Stimulated activated naive CD8-positive, alpha-beta T cell treated with anti-CD3 and anti-CD28 coated beads, Interleukin-15, Interleukin-2, amounts not matched to agents 100 U/mL and 50 U/mL, for 24 hours (primary cell): ENCODE measurements around the gene TMEM9B.
A peak's percentile ranks its signal among the peaks of the same experiment; 100 is the strongest.

Experiments
- ATAC-seq: fragments of 150-1000 bp; cut with Tn5 transposase; one replicate; pipeline ENCODE4 v1.10.0; 2021
- DNase-seq: peaks from one replicate; pipeline ENCODE4 v3.0.0; 2021

The TMEM9B gene

GRCh38 chr11:8928981-8929615, 35.1 kb downstream of the TMEM9B start:
- ATAC-seq (no peak), DNase-seq (no peak)

- ATAC-seq (no peak), DNase-seq (no peak)
These were observed 36.0 kb downstream of the TMEM9B start for GRCh38 chr11:8928205-8928604.

- no peak for ATAC-seq
- DNase-seq: no peak
These were observed 37.0 kb downstream of the TMEM9B start for GRCh38 chr11:8927233-8927632.

- DNase-seq (no peak), ATAC-seq (no peak)
These were observed 38.0 kb downstream of the TMEM9B start for GRCh38 chr11:8926236-8926635.

- ATAC-seq (no peak), DNase-seq (no peak)
These were observed 38.5 kb downstream of the TMEM9B start for GRCh38 chr11:8925711-8926110.

GRCh38 chr11:8922691-8923090, 41.6 kb downstream of the TMEM9B start:
- no peak for DNase-seq
- ATAC-seq: no peak

- no peak for ATAC-seq
These were observed 47.0 kb downstream of the TMEM9B start for GRCh38 chr11:8917157-8917825.

GRCh38 chr11:8914661-8915018, 49.6 kb downstream of the TMEM9B start:
- no peak for DNase-seq
- ATAC-seq: no peak

More at GRCh38 chr11:8917157-8917825, 47.0 kb downstream of the TMEM9B start:
- DNase-seq: no peak

GRCh38 chr11:8913961-8914660, 50.1 kb downstream of the TMEM9B start:
- ATAC-seq (peak; percentile 24), DNase-seq (peak; percentile 60)

GRCh38 chr11:8911029-8911823, 53.0 kb downstream of the TMEM9B start, which contains the start of gene AKIP1:
AKIP1 (plus strand) TSS chr11:8911189; CDS start chr11:8911450, 261 bp downstream.
- peak; percentile 96 for DNase-seq
- peak; percentile 94 for ATAC-seq

GRCh38 chr11:8910649-8911026, 53.6 kb downstream of the TMEM9B start:
- ATAC-seq: peak; percentile 5
- no peak for DNase-seq

GRCh38 chr11:8908099-8908498, 56.1 kb downstream of the TMEM9B start:
- ATAC-seq (no peak), DNase-seq (no peak)

- DNase-seq (no peak), ATAC-seq (no peak)
These were observed 57.1 kb downstream of the TMEM9B start for GRCh38 chr11:8907116-8907515.

- no peak for DNase-seq
- ATAC-seq: no peak
These were observed 58.6 kb downstream of the TMEM9B start for GRCh38 chr11:8905528-8906165.

- ATAC-seq (no peak), DNase-seq (no peak)
These were observed 65.0 kb downstream of the TMEM9B start for GRCh38 chr11:8899119-8899753.
